HEK293 (cell line): Measurements from ENCODE around the gene FOXC2.

Source experiments
- AEBP2 ChIP-seq: fragments of 450-650 bp; formaldehyde crosslinking; IDR thresholded peaks from 2 replicates; pipeline ENCODE4 v1.5.1; 2016; ENCODE audit warnings: missing biosample characterization, missing genetic modification characterization, borderline replicate concordance
- CTCF ChIP-seq: fragments of 450-650 bp; formaldehyde crosslinking; IDR thresholded peaks from 2 replicates; pipeline ENCODE4 v1.5.1; 2016; ENCODE audit warnings: missing biosample characterization, missing genetic modification characterization
- GLIS1 ChIP-seq: fragments of 450-650 bp; formaldehyde crosslinking; IDR thresholded peaks from 2 replicates; pipeline ENCODE4 v1.5.1; 2016; ENCODE audit warnings: missing biosample characterization, missing genetic modification characterization
- GLIS2 ChIP-seq: fragments of 450-650 bp; formaldehyde crosslinking; IDR thresholded peaks from 2 replicates; pipeline ENCODE4 v1.5.1; 2016; ENCODE audit warnings: missing biosample characterization, missing genetic modification characterization
- HOXC10 ChIP-seq: sonication (generic); formaldehyde crosslinking; IDR thresholded peaks from 2 replicates; pipeline ENCODE4 v1.8.1; 2023; ENCODE audit warnings: mild to moderate bottlenecking, missing genetic modification reagents
- KLF10 ChIP-seq: fragments of 450-650 bp; IDR thresholded peaks from 2 replicates; pipeline ENCODE4 v1.5.1; 2018; ENCODE audit warnings: missing biosample characterization, mild to moderate bottlenecking, missing genetic modification characterization
- KLF7 ChIP-seq: fragments of 450-650 bp; formaldehyde crosslinking; IDR thresholded peaks from 2 replicates; pipeline ENCODE4 v1.5.1; 2016; ENCODE audit warnings: missing biosample characterization, missing genetic modification characterization, borderline replicate concordance
- OSR2 ChIP-seq: fragments of 450-650 bp; formaldehyde crosslinking; IDR thresholded peaks from 2 replicates; pipeline ENCODE4 v1.5.1; 2016; ENCODE audit warnings: missing biosample characterization, missing genetic modification characterization
- PRDM6 ChIP-seq: fragments of 450-650 bp; formaldehyde crosslinking; IDR thresholded peaks from 2 replicates; pipeline ENCODE4 v1.5.1; 2017; ENCODE audit warnings: missing biosample characterization, missing genetic modification characterization
- SP2 ChIP-seq: fragments of 450-650 bp; formaldehyde crosslinking; IDR thresholded peaks from 2 replicates; pipeline ENCODE4 v1.5.1; 2016; ENCODE audit warnings: missing biosample characterization, missing genetic modification characterization
- SP7 ChIP-seq: fragments of 450-650 bp; formaldehyde crosslinking; IDR thresholded peaks from 2 replicates; pipeline ENCODE4 v1.5.1; 2016; ENCODE audit warnings: missing biosample characterization, missing genetic modification characterization
- TSHZ1 ChIP-seq: fragments of 450-650 bp; formaldehyde crosslinking; IDR thresholded peaks from 2 replicates; pipeline ENCODE4 v1.5.1; 2016; ENCODE audit warnings: missing biosample characterization, missing genetic modification characterization, borderline replicate concordance
- ZBTB1 ChIP-seq: fragments of 450-650 bp; formaldehyde crosslinking; IDR thresholded peaks from 2 replicates; pipeline ENCODE4 v1.5.1; 2016; ENCODE audit warnings: missing biosample characterization, missing genetic modification characterization
- ZBTB10 ChIP-seq: fragments of 450-650 bp; formaldehyde crosslinking; IDR thresholded peaks from 2 replicates; pipeline ENCODE4 v1.5.1; 2016; ENCODE audit warnings: missing biosample characterization, missing genetic modification characterization
- ZBTB26 ChIP-seq: fragments of 450-650 bp; formaldehyde crosslinking; optimal IDR thresholded peaks from 2 replicates; pipeline ENCODE3; 2016; ENCODE audit warnings: missing biosample characterization, mild to moderate bottlenecking, missing genetic modification characterization
- ZBTB48 ChIP-seq: fragments of 450-650 bp; formaldehyde crosslinking; IDR thresholded peaks from 2 replicates; pipeline ENCODE4 v1.5.1; 2016; ENCODE audit warnings: missing biosample characterization, missing genetic modification characterization
- ZFP69B ChIP-seq: fragments of 450-650 bp; formaldehyde crosslinking; IDR thresholded peaks from 2 replicates; pipeline ENCODE4 v1.5.1; 2016; ENCODE audit warnings: missing biosample characterization, missing genetic modification characterization
- ZIC2 ChIP-seq: fragments of 450-650 bp; formaldehyde crosslinking; IDR thresholded peaks from 2 replicates; pipeline ENCODE4 v1.5.1; 2016; ENCODE audit warnings: missing biosample characterization, missing genetic modification characterization
- ZNF140 ChIP-seq: fragments of 450-650 bp; formaldehyde crosslinking; IDR thresholded peaks from 2 replicates; pipeline ENCODE4 v1.5.1; 2016; ENCODE audit warnings: missing biosample characterization, missing genetic modification characterization
- ZNF155 ChIP-seq: fragments of 450-650 bp; formaldehyde crosslinking; IDR thresholded peaks from 2 replicates; pipeline ENCODE4 v1.5.1; 2016; ENCODE audit warnings: missing biosample characterization, missing genetic modification characterization
- ZNF211 ChIP-seq: fragments of 450-650 bp; formaldehyde crosslinking; IDR thresholded peaks from 2 replicates; pipeline ENCODE4 v1.5.1; 2016; ENCODE audit warnings: low read depth, missing biosample characterization, missing genetic modification characterization
- ZNF324 ChIP-seq: fragments of 450-650 bp; formaldehyde crosslinking; IDR thresholded peaks from 2 replicates; pipeline ENCODE4 v1.5.1; 2016; ENCODE audit warnings: missing biosample characterization, missing genetic modification characterization
- ZNF350 ChIP-seq: fragments of 450-650 bp; formaldehyde crosslinking; IDR thresholded peaks from 2 replicates; pipeline ENCODE4 v1.5.0; 2017; ENCODE audit warnings: missing biosample characterization, mild to moderate bottlenecking, missing genetic modification characterization
- ZNF473 ChIP-seq: fragments of 450-650 bp; formaldehyde crosslinking; IDR thresholded peaks from 2 replicates; pipeline ENCODE4 v1.5.1; 2017; ENCODE audit warnings: missing biosample characterization, missing genetic modification characterization
- ZNF521 ChIP-seq: fragments of 450-650 bp; formaldehyde crosslinking; IDR thresholded peaks from 2 replicates; pipeline ENCODE4 v1.5.1; 2017; ENCODE audit warnings: missing biosample characterization, mild to moderate bottlenecking, missing genetic modification characterization
- ZNF639 ChIP-seq: fragments of 450-650 bp; formaldehyde crosslinking; IDR thresholded peaks from 2 replicates; pipeline ENCODE4 v1.5.1; 2016; ENCODE audit warnings: missing biosample characterization, missing genetic modification characterization
- ZSCAN16 ChIP-seq: fragments of 450-650 bp; formaldehyde crosslinking; IDR thresholded peaks from 2 replicates; pipeline ENCODE4 v1.5.1; 2016; ENCODE audit warnings: missing biosample characterization, missing genetic modification characterization

Gene FOXC2

GRCh38 chr16:86519649-86520316 is 46.8 kb upstream of the FOXC2 start (continued):
- TF ChIP-seq CTCF (tag by site-specific recombination): peak; percentile 79
- no peak for TF ChIP-seq ZBTB48 (tag by site-specific recombination)
- no peak for TF ChIP-seq PRDM6 (tag by site-specific recombination)
- TF ChIP-seq SP2 (tag by site-specific recombination): 0 out of 2 replicates have a peak, but pooled peaks have one; percentile 7
- TF ChIP-seq AEBP2 (tag by site-specific recombination): no peak
- no peak for TF ChIP-seq ZNF521 (tag by site-specific recombination)
- TF ChIP-seq ZNF140 (tag by site-specific recombination): no peak
- TF ChIP-seq SP7: peak; percentile 19; the same call in 1 of the 2 replicates
- no peak for TF ChIP-seq ZNF211
- no peak for TF ChIP-seq OSR2 (tag by site-specific recombination)
- no peak for TF ChIP-seq HOXC10 (CRISPR knock-in tag)
- no peak for TF ChIP-seq TSHZ1
- TF ChIP-seq ZBTB26 (tag by site-specific recombination): no peak
- TF ChIP-seq ZIC2: no peak
- TF ChIP-seq ZSCAN16 (tag by site-specific recombination): no peak
- no peak for TF ChIP-seq ZNF155
- no peak for TF ChIP-seq KLF7 (tag by site-specific recombination)
- no peak for TF ChIP-seq ZNF350
- TF ChIP-seq GLIS2: peak; percentile 49; the same call in 1 of the 2 replicates
- no peak for TF ChIP-seq ZNF324 (tag by site-specific recombination)
- TF ChIP-seq ZNF639: no peak
- TF ChIP-seq ZFP69B: no peak
- TF ChIP-seq ZBTB1 (tag by site-specific recombination): no peak
- no peak for TF ChIP-seq GLIS1
- no peak for TF ChIP-seq ZNF473 (tag by site-specific recombination)
- TF ChIP-seq KLF10 (tag by site-specific recombination): no peak
- no peak for TF ChIP-seq ZBTB10 (tag by site-specific recombination)
